ENCODE results near the gene DHX9.
A peak's percentile ranks its signal among the peaks of the same experiment; 100 is the strongest.
"Not testable (repeated sequence)": the region's sequence is repeated elsewhere in the genome, so short reads cannot be mapped to it uniquely, and the experiment has no call there.

The DHX9 gene

GRCh38 chr1:182890927-182891610 lies 51.9 kb downstream of the DHX9 start:
- DNase-seq = peak; percentile 64

- no peak for DNase-seq
Measured at GRCh38 chr1:182897696-182898095, 58.5 kb downstream of the DHX9 start.

- not testable (repeated sequence) for DNase-seq
Measured at GRCh38 chr1:182901946-182902345, 62.8 kb downstream of the DHX9 start.

DNA sequence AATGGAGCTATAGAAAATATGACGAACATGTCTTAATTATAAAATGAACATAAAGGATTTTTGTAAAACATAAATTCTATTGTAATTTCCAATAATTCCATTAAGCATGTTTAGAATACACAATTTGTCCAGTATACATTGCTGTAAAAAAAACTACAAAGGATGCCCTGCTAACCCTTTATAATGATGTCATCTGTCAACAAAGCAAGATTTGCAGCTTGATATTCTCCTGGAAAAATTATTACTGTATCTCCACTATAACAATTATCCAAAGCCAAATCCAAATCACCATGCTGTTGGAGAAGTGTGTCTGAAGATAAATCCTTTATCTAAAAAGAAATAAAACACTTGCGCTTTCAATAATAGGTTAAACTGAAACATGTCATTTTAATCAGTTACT lies 66.2 kb downstream of the DHX9 start:
- DNase-seq = no peak

DNA sequence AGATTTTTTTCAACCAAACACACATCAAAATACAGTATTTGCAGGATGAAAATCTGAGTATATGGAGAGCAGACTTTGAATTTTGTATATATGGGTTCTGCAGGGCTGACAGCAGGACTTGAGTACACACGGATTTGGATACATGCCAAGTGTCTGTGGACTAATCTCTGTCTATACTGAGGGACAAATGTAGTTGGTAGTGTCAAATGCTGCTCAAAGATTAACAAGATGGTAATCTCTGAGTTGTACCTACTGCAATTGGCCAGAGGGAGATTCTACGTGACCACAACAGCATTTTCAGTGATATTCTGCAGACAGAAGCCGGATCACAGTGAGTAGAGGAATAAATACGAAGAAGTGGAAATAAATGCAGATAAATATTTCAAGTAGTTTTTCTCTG lies 70.4 kb downstream of the DHX9 start:
- DNase-seq = peak; percentile 30

- DNase-seq = peak; percentile 20
Measured at GRCh38 chr1:182910143-182910542, 71.0 kb downstream of the DHX9 start.

DNA sequence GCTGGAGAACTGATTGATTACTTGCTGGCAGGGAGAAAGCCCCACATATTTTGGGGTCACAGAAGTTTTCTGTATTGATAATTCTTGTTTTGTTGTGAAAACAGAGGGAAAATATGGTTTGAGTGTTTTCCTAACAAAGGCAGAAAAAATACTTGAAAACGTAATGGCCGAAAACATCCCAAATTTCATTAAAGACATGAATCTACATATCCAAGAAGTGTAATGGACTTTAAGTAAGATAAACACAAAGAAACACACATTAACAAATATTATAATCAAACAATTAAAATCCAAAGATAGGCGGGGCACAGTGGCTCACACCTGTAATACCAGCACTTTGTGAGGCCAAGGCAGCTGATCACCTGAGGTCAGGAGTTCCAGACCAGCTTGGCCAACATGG lies 74.3 kb downstream of the DHX9 start:
- no peak for DNase-seq

DNA sequence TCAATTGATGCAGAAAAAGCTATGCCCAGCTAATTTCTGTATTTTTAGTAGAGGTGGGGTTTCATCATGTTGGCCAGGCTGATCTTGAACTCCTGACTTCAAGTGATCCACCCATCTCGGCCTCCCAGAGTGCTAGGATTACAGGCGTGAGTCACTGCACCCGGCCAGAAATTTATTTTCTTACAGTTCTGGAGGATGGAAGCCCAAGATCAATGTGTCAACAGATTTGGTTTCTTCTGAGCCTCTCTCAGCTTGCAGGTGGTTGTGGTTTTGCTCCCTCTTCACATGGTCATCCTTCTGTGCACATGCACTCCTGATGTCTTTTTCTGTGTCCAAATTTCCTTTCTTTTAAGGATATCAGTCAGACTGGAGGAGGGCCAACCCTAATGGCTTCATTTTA lies 78.2 kb downstream of the DHX9 start:
- no peak for DNase-seq

DNA sequence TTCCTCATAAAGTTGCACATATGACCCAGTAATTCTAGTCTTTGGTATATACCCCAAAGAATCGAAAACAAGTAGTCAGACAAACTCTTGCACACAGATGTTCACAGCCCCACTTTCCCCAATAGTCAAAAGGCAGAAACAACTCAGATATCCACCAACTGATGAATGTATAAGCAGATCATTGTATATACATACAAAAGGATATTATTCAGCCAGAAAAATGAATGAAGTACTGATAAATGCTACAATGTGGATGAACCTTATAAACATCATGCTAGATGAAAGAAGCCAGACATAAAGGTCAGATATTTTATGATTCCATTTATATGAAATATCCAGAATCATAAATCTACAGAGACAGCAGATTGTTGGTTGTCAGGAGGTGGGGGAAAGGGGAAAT lies 86.5 kb downstream of the DHX9 start:
- DNase-seq = no peak

DNA sequence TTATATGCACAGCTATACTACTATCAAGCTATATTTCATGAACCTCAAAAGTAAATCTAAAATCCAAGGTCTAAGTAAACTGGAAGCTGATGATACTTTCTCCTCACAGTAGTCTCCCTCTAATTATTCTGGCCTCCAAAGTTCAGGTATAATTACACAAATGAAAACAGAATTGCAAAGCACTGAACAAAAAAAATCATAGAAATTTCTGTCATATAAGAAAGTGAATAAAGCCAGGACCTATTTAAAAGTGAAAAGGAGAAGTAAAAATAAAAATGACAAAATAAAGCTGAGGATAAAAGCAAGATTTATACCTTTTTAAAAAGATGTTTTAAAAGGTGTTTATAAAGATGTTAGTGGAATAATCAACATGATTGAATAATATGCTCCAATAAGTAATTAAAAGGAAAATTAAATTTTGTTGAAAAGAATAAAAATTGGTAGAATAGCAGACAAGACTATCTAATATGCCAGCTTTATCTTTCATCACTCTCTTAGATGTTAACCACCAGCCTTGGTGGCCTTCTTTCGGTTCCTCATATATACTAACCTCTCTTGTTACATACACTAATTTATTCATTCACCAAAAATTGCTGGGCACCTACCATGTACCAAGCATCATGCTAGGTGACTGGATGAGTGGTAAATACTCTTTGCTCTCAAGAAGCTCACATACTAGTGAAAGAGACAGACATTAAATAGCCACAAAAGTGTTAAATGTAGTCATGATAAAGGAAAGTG lies 88.7 kb downstream of the DHX9 start:
- DNase-seq = no peak

DNA sequence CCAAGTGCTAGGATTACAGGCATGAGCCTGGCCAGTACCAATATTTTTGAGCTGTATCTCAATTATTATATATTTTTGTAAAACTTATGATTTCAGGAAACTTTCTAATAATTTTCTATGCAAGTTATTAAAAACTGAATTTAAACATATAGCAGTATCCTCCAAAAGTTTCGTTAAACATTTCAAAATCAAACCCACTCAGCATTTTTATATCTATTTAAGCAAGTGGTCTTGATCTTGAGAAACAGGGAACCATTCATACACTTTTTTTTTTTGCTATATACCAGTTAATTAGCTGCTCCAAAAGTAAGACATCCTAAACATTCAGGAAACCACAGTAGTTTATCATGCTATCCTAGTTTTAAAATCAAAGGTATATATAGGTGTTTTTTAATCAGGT lies 91.8 kb downstream of the DHX9 start:
- no peak for DNase-seq

DNA sequence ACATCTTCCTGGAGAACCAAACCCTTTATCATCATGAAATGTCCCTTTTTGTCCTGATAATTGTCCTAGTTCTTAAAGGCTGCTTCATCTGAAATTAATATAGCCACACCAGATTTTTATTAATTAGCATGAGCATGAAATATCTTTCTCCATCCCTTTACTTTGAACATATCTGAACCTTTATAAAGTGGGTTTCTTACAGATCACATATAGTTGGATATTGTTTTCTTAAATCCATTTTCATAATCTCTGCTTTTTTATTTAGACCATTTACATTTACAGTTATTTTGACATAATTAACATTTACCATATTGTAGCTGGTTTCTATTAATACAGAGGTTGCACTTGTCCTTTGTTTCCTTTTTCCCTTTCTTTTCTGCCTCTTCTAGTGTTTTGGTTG lies 96.6 kb downstream of the DHX9 start:
- no peak for DNase-seq

All from NCI-H774 (cell line).